ENCODE data around the gene IMPDH2. TPM values are rescaled to one million over a fixed set of nuclear protein-coding genes. Genes with fewer than 3 reads are reported as not detected.

Gene IMPDH2
- total RNA-seq, 1 experiment from 2014 or later = 599 TPM

DNA sequence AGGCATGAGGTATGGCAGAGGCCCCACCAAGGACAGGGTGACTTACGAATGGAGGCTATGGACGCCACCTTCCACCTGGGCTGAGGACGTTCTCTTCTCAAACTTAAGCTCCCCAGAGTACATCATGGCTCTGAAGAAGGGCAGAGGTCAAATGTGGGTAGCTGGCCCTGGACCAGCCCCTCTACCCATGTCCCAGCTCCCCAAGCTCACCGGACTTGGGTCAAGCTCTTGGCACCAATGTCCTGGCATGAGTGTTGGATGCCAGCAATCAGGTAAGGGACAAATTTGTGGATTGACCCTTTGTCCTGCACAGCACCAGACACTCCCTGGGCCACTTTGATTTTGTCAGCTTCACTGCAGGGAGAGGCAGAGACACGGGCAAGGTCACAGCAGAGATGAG is 4.7 kb downstream of the IMPDH2 start:
- no peaks in the 10 kb centered on the region; the same call in 1 of the 2 replicates for H4K20me1 ChIP-seq (ENCODE audit: insufficient read depth)
- intact Hi-C loops (cut with micrococcal nuclease) = no loop called here
- H3K36me3 ChIP-seq (ENCODE audit: control insufficient read depth in 1 of 2, insufficient read depth in 2 of 2, low read length in 2 of 2) = peaks cover 18 to 54% of the 10 kb centered on the region in 2 experiments; a peak in 3 of 4 replicates
- TF ChIP-seq, protein P1, sequence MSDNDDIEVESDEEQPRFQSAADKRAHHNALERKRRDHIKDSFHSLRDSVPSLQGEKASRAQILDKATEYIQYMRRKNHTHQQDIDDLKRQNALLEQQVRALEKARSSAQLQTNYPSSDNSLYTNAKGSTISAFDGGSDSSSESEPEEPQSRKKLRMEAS (IDR thresholded peaks at IDR 0.05) = no peak
- TF ChIP-seq FOSL1 (IDR thresholded peaks at IDR 0.05; ENCODE audit: low read depth) = no peak
- TF ChIP-seq, protein P2, sequence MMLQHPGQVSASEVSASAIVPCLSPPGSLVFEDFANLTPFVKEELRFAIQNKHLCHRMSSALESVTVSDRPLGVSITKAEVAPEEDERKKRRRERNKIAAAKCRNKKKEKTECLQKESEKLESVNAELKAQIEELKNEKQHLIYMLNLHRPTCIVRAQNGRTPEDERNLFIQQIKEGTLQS (IDR thresholded peaks at IDR 0.05) = no peak
- no peak for TF ChIP-seq ELF1 (IDR thresholded peaks at IDR 0.05; ENCODE audit: borderline replicate concordance, low read depth)
- no peak for TF ChIP-seq JUND (IDR thresholded peaks at IDR 0.05)
- no peak for TF ChIP-seq TCF7L2 (IDR thresholded peaks at IDR 0.05; ENCODE audit: borderline replicate concordance, extremely low read depth, insufficient read depth, insufficient read length)
- TF ChIP-seq RAD21 (IDR thresholded peaks at IDR 0.05; ENCODE audit: low read depth) = no peak
- TF ChIP-seq POLR2A (IDR thresholded peaks at IDR 0.05; ENCODE audit: borderline replicate concordance, extremely low read depth, insufficient read depth, insufficient read length) = peak; percentile 9
- ChIA-PET RAD21 (ENCODE audit: low non-redundant PET in 1 of 2, low total read pairs in 2 of 2, uncharacterized antibody in 2 of 2, unreplicated experiment in 2 of 2) (no interaction called here), CTCF (no interaction called here), POLR2A (interaction anchor here (0.5 to 2.5 kb wide), 2 partner anchors 17 to 109 kb away, joined by 4 to 8 read pairs; partner anchors contain the start of gene WDR6)
- peak overlapping the region; percentile 9 for H3K27ac ChIP-seq (ENCODE audit: low read depth, low read length)
- no peak for DNase-seq (ENCODE audit: low read depth, low spot score)
- H3K4me1 ChIP-seq (ENCODE audit: control insufficient read depth in 1 of 2, insufficient read depth in 2 of 2, low read length in 2 of 2) = peaks cover 15 to 59% of the 10 kb centered on the region in 2 experiments
- no peak overlapping the region for H3K9ac ChIP-seq (ENCODE audit: low read length)
- no peaks in the 10 kb centered on the region for H3K9me2 ChIP-seq (ENCODE audit: insufficient read depth)
- ATAC-seq = no peak
- H3K9me3 ChIP-seq (ENCODE audit: control insufficient read depth in 1 of 2, insufficient read depth in 1 of 2, low read depth in 1 of 2, low read length in 2 of 2) = no peaks in the 10 kb centered on the region
- peaks cover 93% of the 10 kb centered on the region for H3K79me2 ChIP-seq (ENCODE audit: insufficient read depth, low read length)
- H3K27me3 ChIP-seq (ENCODE audit: insufficient read depth, low read length) = no peaks in the 10 kb centered on the region
- H2AFZ ChIP-seq (ENCODE audit: low read depth, low read length, poor library complexity, severe bottlenecking) = no peak overlapping the region
- H3K4me2 ChIP-seq (ENCODE audit: low read length) = peak overlapping the region; percentile 90; the same call in 1 of the 2 replicates
- BruUV-seq (replicated peaks) = no TSS peak
- H3K4me3 ChIP-seq (replicated peaks in 1 of 2; ENCODE audit: low read depth in 1 of 2, low read length in 2 of 2) = no peak overlapping the region; a peak in 1 of 4 replicates

DNA sequence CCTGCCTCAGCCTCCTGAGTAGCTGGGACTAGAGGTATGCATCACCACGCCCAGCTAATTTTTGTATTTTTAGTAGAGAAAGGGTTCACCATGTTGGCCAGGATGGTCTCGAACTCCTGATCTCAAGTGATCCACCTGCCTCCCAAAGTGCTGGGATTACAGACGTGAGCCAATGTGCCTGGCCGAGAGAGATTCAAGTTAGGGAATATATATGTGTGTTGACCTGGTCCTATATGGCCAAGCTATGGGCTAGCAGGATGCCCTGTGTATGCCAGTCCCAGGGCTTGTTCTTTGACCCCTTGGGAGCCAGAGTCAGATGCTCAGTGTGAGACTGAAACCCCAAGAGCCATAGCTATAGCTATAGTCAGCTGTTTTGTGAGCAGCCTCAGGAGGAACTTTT is 5.4 kb downstream of the IMPDH2 start:
- Histone ChIP-seq H3K4me3 (replicated peaks in 1 of 2; ENCODE audit: low read depth in 1 of 2, low read length in 2 of 2) (peak overlapping the region; percentile 13 to 80; a peak in 2 of 4 replicates), H2AFZ (ENCODE audit: low read depth, low read length, poor library complexity, severe bottlenecking) (no peak overlapping the region), H3K27ac (ENCODE audit: low read depth, low read length) (0 out of 2 replicates have a peak overlapping the region, but pooled peaks have one; percentile 9), H3K27me3 (ENCODE audit: insufficient read depth, low read length) (no peaks in the 10 kb centered on the region), H3K9ac (ENCODE audit: low read length) (0 out of 2 replicates have a peak overlapping the region, but pooled peaks have one; percentile 12), H3K4me1 (ENCODE audit: control insufficient read depth in 1 of 2, insufficient read depth in 2 of 2, low read length in 2 of 2) (peaks cover 18 to 61% of the 10 kb centered on the region in 2 experiments), H4K20me1 (ENCODE audit: insufficient read depth) (no peaks in the 10 kb centered on the region; the same call in 1 of the 2 replicates), H3K79me2 (ENCODE audit: insufficient read depth, low read length) (peaks cover 90% of the 10 kb centered on the region), H3K4me2 (ENCODE audit: low read length) (peak overlapping the region; percentile 90), H3K36me3 (ENCODE audit: control insufficient read depth in 1 of 2, insufficient read depth in 2 of 2, low read length in 2 of 2) (peaks cover 18 to 54% of the 10 kb centered on the region in 2 experiments; a peak in 3 of 4 replicates), H3K9me3 (ENCODE audit: control insufficient read depth in 1 of 2, insufficient read depth in 1 of 2, low read depth in 1 of 2, low read length in 2 of 2) (no peaks in the 10 kb centered on the region), H3K9me2 (ENCODE audit: insufficient read depth) (no peaks in the 10 kb centered on the region)
- TF ChIP-seq, protein P3, sequence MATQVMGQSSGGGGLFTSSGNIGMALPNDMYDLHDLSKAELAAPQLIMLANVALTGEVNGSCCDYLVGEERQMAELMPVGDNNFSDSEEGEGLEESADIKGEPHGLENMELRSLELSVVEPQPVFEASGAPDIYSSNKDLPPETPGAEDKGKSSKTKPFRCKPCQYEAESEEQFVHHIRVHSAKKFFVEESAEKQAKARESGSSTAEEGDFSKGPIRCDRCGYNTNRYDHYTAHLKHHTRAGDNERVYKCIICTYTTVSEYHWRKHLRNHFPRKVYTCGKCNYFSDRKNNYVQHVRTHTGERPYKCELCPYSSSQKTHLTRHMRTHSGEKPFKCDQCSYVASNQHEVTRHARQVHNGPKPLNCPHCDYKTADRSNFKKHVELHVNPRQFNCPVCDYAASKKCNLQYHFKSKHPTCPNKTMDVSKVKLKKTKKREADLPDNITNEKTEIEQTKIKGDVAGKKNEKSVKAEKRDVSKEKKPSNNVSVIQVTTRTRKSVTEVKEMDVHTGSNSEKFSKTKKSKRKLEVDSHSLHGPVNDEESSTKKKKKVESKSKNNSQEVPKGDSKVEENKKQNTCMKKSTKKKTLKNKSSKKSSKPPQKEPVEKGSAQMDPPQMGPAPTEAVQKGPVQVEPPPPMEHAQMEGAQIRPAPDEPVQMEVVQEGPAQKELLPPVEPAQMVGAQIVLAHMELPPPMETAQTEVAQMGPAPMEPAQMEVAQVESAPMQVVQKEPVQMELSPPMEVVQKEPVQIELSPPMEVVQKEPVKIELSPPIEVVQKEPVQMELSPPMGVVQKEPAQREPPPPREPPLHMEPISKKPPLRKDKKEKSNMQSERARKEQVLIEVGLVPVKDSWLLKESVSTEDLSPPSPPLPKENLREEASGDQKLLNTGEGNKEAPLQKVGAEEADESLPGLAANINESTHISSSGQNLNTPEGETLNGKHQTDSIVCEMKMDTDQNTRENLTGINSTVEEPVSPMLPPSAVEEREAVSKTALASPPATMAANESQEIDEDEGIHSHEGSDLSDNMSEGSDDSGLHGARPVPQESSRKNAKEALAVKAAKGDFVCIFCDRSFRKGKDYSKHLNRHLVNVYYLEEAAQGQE (IDR thresholded peaks at IDR 0.05; ENCODE audit: low read depth) = no peak
- peak; percentile 18; the same call in 1 of the 2 replicates for TF ChIP-seq POLR2AphosphoS5 (IDR thresholded peaks at IDR 0.05; ENCODE audit: low read depth, low read length)
- ChIA-PET RAD21 (ENCODE audit: low non-redundant PET in 1 of 2, low total read pairs in 2 of 2, uncharacterized antibody in 2 of 2, unreplicated experiment in 2 of 2) (interaction anchor here in 1 of 2 experiments (0.7 kb wide), 1 partner anchor 628 kb away, joined by 7 read pairs; no protein-coding TSS in a partner anchor), CTCF (interaction anchor here (1.0 to 3.5 kb wide), 3 partner anchors 17 to 70 kb away, joined by 5 to 29 read pairs (median 28); partner anchors contain the start of genes P4HTM, QRICH1 and WDR6), POLR2A (no interaction called here)
- intact Hi-C loops (cut with micrococcal nuclease) = no loop called here
- DNase-seq (ENCODE audit: low read depth, low spot score) (no peak), ATAC-seq (no peak)
- BruUV-seq (replicated peaks) = no TSS peak

Data from HCT116 (cell line).